ENCODE measurements around the gene BNIP3.

DNA sequence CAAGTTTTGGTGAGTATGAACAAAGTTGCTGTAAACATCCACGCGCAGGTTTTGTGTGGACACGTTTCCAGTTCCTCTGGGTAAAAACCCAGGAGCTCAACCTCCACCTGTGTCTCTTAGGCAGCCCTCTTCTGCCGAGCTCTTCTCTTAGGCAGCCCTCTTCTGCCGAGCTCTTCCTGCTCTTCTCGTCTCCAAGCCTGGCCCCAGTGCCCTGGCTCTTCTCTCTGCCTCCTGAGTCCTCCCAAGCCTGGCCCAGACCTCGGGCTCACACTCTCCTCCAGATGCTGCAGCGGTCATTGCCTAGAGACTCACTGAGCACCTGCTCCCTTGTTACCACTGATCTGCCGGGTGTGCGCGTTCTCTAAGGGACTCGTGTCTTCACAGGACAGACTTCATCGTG, 38.7 kb upstream of the BNIP3 start:
- TF ChIP-seq, protein P1, sequence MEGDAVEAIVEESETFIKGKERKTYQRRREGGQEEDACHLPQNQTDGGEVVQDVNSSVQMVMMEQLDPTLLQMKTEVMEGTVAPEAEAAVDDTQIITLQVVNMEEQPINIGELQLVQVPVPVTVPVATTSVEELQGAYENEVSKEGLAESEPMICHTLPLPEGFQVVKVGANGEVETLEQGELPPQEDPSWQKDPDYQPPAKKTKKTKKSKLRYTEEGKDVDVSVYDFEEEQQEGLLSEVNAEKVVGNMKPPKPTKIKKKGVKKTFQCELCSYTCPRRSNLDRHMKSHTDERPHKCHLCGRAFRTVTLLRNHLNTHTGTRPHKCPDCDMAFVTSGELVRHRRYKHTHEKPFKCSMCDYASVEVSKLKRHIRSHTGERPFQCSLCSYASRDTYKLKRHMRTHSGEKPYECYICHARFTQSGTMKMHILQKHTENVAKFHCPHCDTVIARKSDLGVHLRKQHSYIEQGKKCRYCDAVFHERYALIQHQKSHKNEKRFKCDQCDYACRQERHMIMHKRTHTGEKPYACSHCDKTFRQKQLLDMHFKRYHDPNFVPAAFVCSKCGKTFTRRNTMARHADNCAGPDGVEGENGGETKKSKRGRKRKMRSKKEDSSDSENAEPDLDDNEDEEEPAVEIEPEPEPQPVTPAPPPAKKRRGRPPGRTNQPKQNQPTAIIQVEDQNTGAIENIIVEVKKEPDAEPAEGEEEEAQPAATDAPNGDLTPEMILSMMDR (IDR thresholded peaks at IDR 0.05), result no peak
- TF ChIP-seq POLR2A (IDR thresholded peaks at IDR 0.05), result no peak

Data from testis (tissue), 2 donors.